Stromal cell of bone marrow (primary cell): ENCODE data around the gene ZNF618.

ENCODE experiments used
- DNase-seq: peaks from one replicate; pipeline ENCODE4 v3.0.0-alpha.2; 2012; ENCODE audit warnings: low read depth

Gene ZNF618

DNA sequence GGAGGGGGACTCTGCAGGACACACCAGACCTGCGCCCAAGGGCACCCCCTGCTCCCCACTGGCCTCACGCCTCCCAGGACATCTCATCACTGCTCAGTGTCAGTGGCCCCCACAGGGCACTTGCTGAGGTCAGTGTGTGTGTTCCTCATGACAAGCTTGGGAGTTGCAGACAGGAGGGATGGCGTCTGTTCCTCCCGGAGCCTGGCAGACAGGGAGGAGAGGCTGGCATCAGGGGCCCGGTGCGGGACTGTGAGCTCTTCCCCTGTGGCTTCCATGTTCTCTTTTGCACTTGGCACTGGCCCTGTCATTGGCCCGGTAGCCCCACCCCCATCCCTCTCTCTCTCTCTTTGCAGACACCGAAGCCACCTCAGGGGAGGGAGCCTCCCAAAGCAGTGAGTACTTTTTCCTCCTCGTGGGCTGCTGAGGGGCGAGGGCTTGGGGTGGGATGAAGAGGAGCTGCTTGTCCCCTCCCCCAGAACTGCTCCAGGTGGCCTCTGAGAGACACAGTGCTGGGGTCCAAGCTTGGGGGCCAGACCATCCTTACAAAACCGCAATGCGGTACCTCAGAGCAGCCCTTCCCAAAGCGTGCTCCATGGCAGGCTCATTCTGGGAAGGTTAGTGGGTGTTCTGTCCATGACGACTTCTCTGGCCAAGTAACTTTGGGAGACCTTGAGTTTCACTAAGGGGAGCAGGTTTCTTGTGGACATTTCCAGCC is 126.3 kb downstream of the ZNF618 start:
- no peak for DNase-seq

- no peak for DNase-seq
These were observed 126.9 kb downstream of the ZNF618 start for GRCh38 chr9:114002986-114003350.

- DNase-seq: no peak
These were observed 127.2 kb downstream of the ZNF618 start for GRCh38 chr9:114003351-114003750.

- no peak for DNase-seq
These were observed 127.6 kb downstream of the ZNF618 start for GRCh38 chr9:114003758-114004157.

- no peak for DNase-seq
These were observed 128.2 kb downstream of the ZNF618 start for GRCh38 chr9:114004221-114004716.

GRCh38 chr9:114005371-114006154 is 129.5 kb downstream of the ZNF618 start:
- no peak for DNase-seq

GRCh38 chr9:114006155-114006550 is 130.0 kb downstream of the ZNF618 start:
- no peak for DNase-seq

GRCh38 chr9:114006931-114007691 is 131.0 kb downstream of the ZNF618 start:
- no peak for DNase-seq

DNA sequence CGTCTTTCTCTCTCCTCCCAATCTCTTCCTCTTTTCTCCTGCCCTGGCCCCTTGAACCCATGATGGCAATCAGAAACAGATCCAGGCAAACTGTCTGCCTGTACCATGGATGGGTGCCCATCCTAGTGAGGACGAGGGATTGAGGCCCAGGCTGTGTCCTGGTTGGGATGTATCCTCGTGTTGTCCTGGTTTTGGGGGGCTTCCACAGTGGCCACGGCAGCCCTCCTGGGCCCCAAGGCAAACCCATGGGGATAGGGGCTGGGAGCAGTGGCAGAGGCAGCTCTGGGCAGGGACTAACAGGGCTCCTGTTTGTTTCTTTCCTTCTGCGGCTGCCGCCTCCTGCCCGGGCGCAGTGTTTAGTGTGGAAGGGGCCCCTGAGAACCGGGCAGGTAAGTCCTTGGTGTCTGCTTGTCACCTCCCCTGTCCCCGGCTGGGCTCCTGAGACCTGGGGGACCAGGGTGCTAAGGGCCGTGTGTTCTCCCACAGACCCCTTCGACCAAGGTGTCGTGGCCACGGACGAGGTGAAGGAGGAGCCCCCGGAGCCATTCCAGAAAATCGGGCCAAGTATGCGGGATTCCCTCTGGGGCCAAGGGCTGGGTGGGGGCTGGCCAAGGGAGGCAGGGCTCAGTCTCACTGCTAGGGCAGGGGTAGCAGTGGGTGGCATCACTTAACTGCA is 132.0 kb downstream of the ZNF618 start:
- DNase-seq: no peak

GRCh38 chr9:114008667-114009410 is 132.7 kb downstream of the ZNF618 start:
- DNase-seq: no peak

- DNase-seq: no peak
These were observed 135.2 kb downstream of the ZNF618 start for GRCh38 chr9:114011313-114011712.

GRCh38 chr9:114012126-114012525 is 136.0 kb downstream of the ZNF618 start:
- DNase-seq: no peak

GRCh38 chr9:114014044-114014443 is 137.9 kb downstream of the ZNF618 start:
- no peak for DNase-seq

GRCh38 chr9:114015607-114016006 is 139.5 kb downstream of the ZNF618 start:
- DNase-seq: no peak

- no peak for DNase-seq
These were observed 140.0 kb downstream of the ZNF618 start for GRCh38 chr9:114016101-114016500.

GRCh38 chr9:114016629-114017423 is 140.7 kb downstream of the ZNF618 start:
- no peak for DNase-seq

DNA sequence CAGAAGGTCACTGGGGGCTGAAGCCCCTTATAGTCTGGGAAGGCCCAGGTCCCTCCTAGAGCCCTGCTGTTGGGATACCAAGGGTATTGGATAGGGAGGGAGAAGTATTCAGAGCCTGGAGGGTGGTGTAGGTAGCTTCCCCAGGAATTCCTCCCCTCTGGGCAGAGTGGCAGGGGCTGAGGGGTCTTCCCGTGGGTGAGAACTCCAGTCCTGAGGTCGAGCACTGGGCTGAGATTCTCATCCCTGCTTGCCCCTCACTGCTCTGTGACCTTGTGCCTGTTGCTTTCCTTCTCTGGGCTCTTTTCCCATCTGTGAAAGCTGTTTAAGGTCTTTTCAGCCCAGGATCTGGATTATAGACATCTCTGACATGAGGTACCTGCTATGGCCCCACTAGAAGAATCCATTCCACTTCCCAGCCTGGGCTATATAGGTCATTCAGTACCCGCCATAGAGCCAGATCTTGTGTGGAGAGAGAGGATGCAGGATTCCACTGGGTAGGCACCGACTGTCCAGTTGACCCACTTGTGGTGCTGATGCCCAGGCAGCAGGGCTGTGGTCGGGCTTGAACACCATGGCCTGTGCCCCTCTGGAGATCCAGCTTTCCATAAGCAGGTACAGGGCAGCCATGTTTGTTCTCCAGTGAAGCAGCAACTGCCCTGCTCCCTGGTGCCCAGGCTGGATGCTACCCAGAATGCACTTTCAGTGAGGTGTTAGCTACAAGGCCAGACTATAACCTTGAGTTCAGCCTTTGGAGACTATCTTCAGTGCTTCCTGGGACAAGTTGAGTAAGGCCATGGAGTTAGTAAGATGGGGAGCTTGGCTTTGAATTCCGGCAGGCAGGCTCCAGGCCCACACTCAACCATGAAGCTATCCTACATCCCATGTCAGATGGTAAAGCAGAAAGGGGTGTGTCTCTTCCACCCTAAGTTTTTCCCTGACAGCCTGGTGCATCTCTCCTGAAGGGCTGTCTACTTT is 141.9 kb downstream of the ZNF618 start:
- no peak for DNase-seq

- DNase-seq: no peak
These were observed 145.5 kb downstream of the ZNF618 start for GRCh38 chr9:114021578-114021977.

- no peak for DNase-seq
These were observed 147.9 kb downstream of the ZNF618 start for GRCh38 chr9:114023961-114024360.
